HG02852 (cell line): ENCODE measurements around the gene CCDC167.
"Not testable (repeated sequence)": the region's sequence is repeated elsewhere in the genome, so short reads cannot be mapped to it uniquely, and the experiment has no call there.

Experiments
- ATAC-seq: cut with Tn5 transposase; IDR thresholded peaks from one replicate; pipeline ENCODE4 v1.9.1; 2021; ENCODE audit warnings: mild to moderate bottlenecking, moderate library complexity; ENCODE audit not compliant: unreplicated experiment

CCDC167 gene

DNA sequence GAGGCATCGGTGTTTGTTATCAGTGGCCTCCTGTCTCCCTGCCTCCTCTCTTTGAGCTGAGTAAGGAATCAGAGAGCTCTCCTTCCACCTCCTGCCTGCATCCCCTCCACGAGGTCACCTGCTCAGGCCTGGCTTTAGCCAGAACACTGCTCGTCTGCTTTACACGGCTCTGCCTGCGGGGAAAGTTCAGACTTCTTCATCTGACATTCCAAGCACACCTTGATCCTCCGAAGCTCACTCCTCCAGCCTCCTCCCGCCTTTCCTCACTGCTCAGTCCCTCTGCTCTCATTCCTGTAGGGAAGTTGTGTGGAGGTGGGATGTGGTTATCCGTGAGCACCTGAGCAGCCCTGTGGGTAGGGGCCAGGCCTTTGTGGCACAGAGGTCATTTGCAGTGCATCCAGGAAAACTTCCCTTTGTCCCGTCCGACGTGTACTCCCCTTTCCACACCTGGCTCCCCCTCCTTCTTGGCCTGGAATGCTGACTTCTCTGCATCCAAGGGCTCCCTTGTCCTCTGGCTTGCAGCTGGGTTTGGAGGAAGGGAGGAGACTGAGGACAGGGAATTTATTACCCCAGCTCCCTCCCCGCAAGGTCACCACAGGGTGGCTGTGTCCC, 12.8 kb upstream of the CCDC167 start:
- no peak for ATAC-seq

DNA sequence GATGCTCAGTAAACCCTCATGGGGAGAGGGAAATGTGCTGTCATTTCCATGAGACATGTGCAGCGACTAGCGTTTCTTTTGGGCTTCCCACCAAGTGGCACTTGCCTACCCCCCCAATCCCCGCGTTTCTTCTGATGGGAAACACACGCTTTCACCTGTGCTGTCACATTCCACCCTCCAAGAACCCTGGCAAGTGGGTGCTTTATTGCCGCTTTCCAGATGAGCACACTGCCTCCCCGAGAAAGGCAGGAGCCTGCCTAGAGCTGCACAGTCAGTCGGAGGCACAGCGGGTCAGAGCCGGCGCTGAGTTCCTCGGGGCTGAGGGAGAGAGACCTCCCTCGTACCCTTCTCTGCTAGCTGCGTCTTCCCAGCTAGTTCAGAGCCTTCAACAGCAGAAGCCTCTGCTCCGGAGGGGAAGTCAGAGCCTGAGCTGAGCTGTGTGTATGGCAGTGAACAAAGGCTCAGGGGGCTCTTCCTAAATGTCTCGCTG, 12.3 kb upstream of the CCDC167 start:
- no peak for ATAC-seq

DNA sequence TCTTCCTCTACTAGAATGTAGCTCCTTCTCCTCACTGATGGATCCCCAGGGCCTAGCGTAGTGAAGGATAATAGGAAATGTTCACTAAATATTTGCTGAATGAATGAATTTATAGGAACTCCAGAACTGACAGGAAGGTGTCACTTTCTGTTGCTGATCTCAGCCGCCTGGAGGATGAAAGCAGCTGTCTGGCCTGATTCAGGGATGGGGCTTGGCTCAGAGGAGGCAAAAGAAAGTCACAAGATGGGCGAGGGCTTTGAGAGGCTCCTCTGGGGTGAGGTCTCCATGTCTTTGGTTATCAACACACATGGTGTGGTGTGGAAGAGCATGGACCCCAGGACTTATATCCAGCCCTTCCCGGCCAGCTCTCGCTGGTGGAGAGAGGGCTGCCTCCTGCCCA, 11.5 kb upstream of the CCDC167 start:
- no peak for ATAC-seq

DNA sequence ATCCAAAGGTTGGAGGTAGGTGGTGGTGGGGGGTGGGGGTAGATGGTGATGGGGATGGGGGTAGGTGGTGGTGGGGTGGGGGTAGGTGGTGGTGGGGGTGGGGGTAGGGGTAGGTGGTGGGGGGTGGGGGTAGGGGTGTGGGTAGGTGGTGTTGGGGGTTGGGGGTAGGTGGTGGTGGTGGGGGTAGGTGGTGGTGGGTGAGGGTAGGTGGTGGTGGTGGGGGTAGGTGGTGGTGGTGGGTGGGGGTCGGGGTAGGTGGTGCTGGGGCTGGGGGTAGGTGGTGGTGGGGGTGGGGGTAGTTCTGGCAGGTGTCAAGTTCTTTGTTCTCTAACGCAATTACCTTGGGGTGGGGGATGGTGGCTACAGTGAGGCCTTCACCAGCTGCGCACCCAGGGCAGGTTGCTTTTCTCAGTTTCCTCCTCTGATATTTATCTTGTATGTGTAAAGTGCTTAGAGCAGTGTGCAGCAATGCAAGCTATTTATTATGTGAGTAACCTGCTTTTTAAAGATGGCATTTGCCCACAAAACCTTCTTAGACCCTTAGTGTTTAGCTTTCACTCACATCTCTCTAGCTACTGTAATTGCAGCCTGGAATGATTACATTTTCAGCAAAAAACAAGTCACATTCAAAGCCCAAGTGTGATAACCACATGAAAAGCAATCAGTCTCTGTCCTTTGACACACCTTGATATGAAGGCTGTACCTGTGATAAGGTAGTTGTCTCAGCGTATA, 8.2 kb upstream of the CCDC167 start:
- no peak for ATAC-seq

DNA sequence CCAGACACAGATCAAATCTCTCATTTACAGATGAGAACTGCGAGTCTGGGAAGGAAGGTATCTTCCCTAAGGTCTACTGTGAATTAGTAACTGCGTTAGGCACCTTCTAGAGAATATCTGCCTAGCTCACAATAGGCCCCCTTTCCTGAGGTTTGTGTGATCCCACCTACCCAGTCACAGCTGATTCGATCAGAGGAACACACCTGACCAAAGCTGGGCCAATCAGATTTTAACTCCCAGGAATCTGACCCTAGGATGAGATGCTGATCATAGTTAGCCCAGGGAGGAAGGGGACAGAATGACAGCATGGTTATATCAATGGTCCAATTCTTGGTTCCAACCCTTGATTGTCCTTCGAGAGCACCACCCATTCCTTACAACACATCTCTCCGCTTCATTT, 7.4 kb upstream of the CCDC167 start:
- ATAC-seq: no peak

DNA sequence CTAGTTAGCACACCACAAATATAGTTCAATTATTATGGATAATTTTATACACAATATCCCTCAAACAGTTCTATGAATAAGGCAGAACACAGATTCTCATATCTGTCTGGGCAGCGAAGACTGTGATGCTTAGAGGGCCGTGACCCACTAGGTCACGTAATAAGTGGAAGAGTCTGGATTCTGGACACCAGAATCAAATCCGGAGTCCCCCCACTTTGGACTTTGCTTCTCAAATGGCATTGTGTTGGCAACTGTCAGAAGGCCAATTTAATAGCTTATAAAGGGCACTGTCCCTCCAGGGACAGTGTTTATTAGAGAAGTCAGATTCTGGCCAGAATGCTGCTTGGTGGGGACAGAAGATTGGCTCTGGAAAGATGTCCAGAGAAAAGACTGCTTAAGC, 6.8 kb upstream of the CCDC167 start:
- ATAC-seq: no peak

DNA sequence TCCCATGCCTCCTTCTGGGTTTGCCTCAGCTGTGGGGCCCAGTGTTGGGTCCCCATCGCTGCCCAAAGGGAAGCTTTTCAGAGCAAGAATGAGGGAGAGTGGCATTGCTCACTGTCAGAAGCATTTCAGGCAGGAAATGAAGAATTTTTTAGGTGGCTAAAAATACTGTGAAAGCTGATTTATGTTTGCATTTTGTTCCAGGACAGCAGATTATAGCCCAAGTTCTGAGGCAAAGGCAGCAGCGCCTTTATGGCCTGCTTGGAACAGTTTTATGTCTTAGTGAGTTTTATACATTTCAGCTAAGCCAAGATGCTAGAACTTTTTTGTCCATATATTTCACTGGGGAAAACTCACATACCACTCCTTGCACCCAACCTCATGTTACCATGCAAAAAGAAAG, 4.3 kb upstream of the CCDC167 start:
- no peak for ATAC-seq

DNA sequence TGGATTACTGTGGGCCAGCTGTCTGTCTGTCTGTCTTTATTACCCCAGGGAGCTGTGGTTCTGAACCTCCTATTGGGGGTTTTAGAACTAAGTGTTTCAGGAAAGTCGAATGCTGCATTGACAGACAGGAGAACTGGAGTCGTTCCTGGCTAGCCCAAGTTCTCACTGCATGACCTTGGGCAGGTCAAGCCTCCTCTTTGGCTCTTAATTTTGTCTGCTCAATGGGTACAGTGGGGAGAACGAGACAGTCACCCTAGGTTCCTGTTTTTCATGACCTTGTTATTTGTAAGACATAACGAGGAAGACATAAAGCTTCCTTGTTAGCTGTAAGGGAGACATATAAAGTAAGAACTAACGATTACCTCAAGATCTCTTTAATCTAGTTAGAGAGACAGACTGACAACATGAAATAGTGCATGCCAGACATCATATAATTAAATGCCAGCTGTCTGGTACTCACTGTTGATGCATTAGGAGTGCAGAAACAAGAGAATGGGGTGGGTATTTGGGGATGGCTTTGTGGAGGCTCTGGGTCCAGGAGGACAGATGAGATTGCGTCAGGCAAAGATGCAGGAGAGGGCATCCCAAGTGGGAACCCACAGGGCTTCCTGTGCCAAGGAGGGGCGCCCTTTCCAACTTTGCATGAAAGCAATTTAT, 3.7 kb upstream of the CCDC167 start:
- ATAC-seq: no peak

DNA sequence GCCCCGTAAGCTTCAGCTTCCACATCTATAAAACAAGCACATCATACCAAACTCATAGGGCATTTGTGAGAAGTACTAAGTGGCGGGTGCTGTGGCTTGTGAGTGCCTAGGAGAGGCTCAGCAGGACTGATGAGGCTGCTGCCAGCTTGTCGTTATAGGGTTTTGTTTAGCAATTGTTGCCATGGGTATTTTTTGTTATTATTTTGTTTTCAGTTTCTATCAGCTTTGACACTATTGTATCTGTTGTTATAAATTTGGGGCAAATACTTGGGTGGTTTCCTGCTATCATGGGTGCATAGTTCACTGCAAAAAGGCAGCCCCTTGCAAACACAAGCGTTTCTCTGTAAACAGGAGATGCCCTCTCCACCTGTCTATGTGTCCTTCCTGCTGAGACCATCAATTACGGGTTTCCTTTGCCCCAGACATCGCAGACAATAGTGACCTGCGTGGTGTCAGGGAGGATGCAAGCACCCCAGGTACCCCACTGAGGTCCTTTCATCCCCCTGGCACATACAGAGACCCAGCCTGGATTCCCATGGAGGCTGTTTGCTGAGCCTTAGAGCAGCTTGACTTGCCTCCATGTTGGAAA, 3.1 kb upstream of the CCDC167 start:
- ATAC-seq: no peak

DNA sequence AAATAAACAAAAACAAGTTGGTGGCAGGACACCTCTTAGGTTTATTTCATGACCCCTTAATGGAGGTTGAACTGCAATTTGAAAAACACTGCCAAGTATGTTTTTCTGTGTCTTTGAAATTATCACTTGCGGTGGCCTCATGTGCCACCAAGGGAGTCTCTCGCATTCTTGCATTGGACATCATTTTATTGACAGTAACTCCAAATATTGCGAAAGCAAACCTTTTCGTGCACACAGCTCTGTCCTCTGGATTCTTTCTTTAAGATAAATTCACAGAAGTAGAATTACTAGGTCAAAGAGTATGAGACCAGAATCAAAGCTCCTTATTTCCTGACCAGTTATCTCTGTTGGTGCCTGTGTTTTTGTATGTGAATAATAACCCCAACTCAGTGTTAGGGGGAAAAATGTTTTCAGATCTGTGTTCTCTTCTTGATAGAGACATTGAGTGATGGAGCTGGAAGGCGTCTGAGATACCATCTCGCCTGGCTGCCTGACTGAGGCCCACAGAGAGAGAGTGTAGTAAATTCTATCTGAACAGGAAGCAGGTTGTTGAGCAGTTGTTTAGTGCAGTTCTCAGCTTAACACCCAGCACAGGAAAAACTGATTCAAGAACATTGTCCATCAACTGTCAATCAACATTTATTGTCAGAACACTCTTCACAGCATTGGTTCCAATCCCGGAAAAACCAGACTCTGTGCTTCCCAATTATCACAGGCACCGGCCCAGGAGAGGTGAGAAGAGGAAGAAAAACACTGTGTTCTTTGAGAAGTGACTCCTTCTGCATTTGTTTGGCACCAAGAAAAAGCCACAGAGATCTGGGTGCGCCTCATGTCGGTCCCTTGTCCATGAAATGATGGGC, 2.2 kb upstream of the CCDC167 start:
- ATAC-seq: no peak

DNA sequence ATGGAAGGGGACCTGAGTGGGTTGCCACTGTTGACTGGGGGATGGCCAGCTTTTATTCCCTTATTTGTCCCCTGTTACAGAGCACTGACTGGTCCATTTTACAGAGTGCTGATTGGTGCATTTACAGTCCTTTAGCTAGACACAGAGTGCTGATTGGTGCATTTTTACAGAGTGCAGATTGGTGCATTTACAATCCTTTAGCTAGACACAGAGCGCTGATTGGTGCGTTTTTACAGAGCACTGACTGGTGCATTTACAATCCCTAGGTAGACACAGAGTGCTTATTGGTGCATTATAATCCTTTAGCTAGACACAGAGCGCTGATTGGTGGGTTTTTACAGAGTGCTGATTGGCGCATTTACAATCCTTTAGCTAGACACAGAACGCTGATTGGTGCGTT, 1.2 kb upstream of the CCDC167 start:
- not testable (repeated sequence) for ATAC-seq

DNA sequence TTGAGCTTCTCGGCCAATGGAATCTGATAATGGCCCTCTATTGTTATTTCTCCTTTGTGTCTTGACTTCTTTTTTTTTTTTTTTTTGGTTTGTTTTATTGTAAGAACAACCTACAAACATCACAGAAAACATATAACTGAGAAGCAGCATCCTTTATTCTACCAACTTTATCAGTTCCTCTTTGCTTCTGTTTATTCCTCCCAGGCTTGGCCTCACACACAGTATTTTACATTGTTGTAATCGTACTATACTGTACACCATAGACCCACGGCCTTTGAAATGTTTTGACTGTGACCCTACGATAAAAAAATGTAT, 558 bp upstream of the CCDC167 start:
- no peak for ATAC-seq

DNA sequence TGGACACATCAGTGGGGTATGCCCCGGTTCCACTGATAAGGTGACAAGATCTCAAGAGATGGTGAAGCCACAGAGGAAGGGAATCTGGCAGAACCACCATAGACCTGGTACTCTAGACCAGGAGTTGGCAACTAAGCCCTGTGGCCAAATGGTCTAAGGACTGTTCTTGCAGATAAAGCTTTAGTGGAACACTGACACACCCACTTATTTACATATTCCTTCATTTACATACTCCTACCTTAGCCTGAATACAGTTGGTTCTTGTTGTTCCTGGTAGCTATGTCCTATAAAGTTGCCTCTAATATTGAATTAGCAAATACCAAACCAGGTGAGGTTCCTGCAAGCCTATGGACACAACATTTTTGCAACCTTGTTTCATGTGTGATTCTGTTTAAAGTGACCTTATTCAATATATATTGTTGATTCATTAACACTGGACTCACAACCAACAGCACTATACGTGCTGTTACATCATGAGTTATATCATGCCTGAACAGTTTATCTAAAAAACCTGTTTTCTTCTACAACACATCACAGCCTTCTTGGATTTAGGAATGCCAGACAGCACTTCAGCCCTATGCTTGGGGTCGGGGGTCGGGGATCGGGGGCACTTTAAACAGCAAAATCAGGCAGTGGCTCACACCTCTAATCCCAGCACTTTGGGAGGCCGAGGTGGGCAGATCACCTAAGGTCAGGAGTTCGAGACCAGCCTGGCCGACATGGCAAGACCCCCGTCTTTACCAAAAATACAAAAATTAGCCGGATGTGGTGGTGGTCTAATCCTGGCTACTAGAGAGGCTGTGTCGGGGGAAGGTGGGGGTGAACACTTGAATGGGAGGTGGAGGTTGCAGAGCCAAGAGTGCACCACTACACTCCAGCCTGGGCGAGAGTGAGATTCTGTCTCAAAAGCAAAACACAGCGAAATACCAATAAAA, 2.5 kb downstream of the CCDC167 start:
- ATAC-seq: no peak

DNA sequence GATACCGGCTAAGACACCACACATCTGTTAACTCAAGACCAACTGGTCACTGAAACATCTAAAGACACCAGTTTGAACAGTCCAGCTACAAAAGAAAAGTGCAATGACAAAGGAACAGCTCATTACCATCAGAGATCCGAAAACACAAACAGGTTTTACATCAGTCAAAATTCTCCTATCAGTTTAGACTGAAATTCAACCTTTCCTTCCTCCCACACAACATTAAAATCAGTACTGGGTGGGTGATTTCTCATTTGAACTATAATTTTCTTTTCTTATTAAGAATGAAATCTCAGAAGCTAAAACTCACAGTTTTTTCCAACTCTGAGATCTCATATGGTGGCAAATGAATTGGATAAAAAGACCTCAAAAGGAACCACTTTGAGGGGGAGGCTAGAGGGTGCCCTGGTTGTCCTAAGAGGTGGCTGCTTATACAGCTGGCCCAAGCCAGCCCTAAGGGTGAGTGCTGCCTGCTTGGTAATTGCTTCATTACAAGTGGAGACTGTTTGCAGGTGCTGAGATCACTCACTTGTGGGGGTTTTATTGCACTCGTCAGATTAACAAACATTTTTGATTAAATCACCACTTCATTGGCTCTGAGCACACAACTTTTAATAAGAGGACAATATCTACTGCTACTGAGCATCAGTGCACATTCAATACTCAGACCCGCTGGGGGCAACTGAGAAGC, 4.3 kb downstream of the CCDC167 start:
- ATAC-seq: no peak

DNA sequence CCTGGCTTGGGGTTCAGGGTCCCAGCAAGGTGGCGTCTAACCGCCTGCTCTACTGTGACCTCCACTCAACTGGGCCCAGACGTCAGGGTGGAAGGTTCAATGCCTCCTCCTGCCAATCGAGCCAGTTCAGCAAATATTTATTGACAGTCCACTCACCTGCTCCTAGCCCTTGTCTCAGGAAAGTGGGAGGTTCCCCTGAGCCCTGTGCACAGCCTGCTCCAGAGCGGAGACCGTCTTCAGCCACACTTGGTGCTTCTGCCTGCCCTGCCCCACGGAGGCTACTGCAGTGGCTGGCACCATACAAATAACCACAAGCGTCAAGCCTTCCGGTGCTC, 6.1 kb downstream of the CCDC167 start:
- no peak for ATAC-seq

DNA sequence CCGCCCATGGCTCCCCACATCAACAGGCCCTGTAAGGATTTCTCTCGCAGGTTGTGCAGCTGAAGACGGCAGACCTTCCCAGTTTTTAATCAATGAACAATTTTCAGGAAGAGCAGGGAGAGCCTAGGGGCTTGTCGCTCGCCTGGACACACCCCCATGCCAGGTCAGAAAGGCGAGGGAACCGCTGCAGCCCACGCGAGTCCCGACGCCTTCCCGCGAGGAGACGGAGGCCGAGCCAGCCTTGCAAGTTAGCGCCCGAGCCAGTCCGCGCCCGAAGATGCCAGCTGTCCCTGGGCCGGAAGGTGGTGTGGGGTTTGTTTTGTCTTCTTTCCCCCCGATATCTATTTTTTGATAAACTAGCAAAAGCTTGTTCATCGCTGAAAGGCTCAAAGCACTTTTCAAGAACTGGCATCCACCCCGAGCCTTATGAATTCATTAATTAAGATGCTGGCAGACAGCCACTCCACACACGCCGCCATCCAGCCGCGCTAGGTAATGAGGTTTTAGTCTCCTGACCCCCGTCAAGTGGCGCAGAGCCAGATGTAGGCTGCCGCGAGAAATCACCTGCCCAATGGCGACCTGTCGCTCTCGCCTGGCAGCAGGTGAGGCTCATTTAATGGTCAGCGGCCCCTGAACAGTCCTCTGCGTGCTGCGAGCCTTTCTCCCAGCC, 6.6 kb downstream of the CCDC167 start:
- ATAC-seq: no peak

DNA sequence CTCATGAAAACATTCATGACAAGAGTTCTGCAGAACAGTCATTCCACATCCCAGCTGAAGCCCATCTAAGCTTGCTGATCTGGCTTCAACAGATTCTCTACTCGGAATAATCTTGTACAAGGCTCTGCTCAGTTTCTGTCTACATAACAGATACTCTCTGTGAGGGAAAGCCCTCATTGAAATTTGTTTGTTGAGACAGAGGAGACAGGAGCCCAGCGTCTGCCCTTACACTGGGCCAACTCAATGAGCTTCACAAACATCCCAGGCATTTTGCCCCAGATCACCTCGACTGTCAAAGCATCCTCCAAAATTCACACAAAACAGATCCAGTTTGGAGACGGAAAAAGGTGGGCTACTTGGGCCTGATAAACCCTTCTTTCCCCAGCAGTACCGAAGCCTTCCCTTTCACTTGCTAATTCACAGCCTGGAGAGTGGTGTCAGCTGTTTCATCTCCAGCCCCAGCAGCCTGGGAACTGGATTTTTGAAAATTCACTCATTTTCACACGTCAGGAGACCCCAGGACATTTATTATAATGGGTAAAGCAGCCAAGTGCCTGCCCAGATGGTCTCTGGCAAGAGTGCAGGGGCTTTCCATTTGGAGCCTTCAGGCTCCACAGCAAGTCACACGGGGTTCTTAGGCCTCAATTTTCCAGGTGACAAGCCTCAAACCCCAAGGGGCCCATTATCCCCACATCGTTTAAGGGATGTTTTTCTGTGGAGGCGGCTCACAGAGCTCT, 7.3 kb downstream of the CCDC167 start:
- no peak for ATAC-seq

DNA sequence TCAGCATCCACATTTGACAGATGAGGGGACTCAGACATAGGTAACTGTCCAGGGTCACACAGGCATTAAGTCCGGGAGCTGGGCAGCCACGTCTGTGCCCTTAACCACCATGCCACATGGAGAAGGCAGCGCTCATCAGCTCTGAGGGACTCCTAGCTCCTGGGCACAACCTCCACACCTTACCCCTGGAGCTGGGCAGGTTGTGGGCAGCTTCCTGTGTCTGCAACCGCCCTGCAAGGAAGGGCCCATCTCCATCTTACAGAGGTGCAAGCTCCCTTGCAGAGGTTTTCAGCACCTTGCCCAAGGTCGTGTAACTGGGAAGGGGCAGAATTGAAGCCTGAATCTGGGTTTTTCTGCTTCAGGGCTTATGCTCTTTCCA, 7.9 kb downstream of the CCDC167 start:
- ATAC-seq: no peak
